ENCODE data around the gene SRGAP3.

Gene SRGAP3

GRCh38 chr3:8942746-8943488 lies 306.5 kb downstream of the SRGAP3 start:
- no peak for TF ChIP-seq CTCF (IDR thresholded peaks at IDR 0.05; ENCODE audit: extremely low read depth, insufficient read depth, missing control alignments)
- no peak for DNase-seq (ENCODE audit: low spot score)
- in situ Hi-C loops (cut with MboI; ENCODE audit: low pct_unique_long_range_greater_than_20kb, low sequenced_read_pairs, unreplicated experiment) = no loop called here

- DNase-seq (ENCODE audit: low spot score) = no peak
- in situ Hi-C loops (cut with MboI; ENCODE audit: low pct_unique_long_range_greater_than_20kb, low sequenced_read_pairs, unreplicated experiment) = no loop called here
- no peak for TF ChIP-seq CTCF (IDR thresholded peaks at IDR 0.05; ENCODE audit: extremely low read depth, insufficient read depth, missing control alignments)
Measured at GRCh38 chr3:8942115-8942514, 307.3 kb downstream of the SRGAP3 start.

- peak; percentile 37 for TF ChIP-seq CTCF (IDR thresholded peaks at IDR 0.05; ENCODE audit: extremely low read depth, insufficient read depth, missing control alignments)
- in situ Hi-C loops (cut with MboI; ENCODE audit: low pct_unique_long_range_greater_than_20kb, low sequenced_read_pairs, unreplicated experiment) = no loop called here
- DNase-seq (ENCODE audit: low spot score) = no peak
Measured at GRCh38 chr3:8938021-8938420, 311.4 kb downstream of the SRGAP3 start.

GRCh38 chr3:8937064-8938020 lies 312.1 kb downstream of the SRGAP3 start:
- no peak for DNase-seq (ENCODE audit: low spot score)
- in situ Hi-C loops (cut with MboI; ENCODE audit: low pct_unique_long_range_greater_than_20kb, low sequenced_read_pairs, unreplicated experiment) = no loop called here
- no peak for TF ChIP-seq CTCF (IDR thresholded peaks at IDR 0.05; ENCODE audit: extremely low read depth, insufficient read depth, missing control alignments)

- DNase-seq (ENCODE audit: low spot score) = no peak
- in situ Hi-C loops (cut with MboI; ENCODE audit: low pct_unique_long_range_greater_than_20kb, low sequenced_read_pairs, unreplicated experiment) = no loop called here
- no peak for TF ChIP-seq CTCF (IDR thresholded peaks at IDR 0.05; ENCODE audit: extremely low read depth, insufficient read depth, missing control alignments)
Measured at GRCh38 chr3:8932507-8932906, 316.9 kb downstream of the SRGAP3 start.

GRCh38 chr3:8931342-8931741 lies 318.1 kb downstream of the SRGAP3 start:
- in situ Hi-C loops (cut with MboI; ENCODE audit: low pct_unique_long_range_greater_than_20kb, low sequenced_read_pairs, unreplicated experiment) = no loop called here
- DNase-seq (ENCODE audit: low spot score) = no peak
- no peak for TF ChIP-seq CTCF (IDR thresholded peaks at IDR 0.05; ENCODE audit: extremely low read depth, insufficient read depth, missing control alignments)
